Measurements from ENCODE around the gene WDFY4.

The WDFY4 gene

GRCh38 chr10:48731141-48731540 is 46.5 kb downstream of the WDFY4 start:
- TF ChIP-seq, protein P1, sequence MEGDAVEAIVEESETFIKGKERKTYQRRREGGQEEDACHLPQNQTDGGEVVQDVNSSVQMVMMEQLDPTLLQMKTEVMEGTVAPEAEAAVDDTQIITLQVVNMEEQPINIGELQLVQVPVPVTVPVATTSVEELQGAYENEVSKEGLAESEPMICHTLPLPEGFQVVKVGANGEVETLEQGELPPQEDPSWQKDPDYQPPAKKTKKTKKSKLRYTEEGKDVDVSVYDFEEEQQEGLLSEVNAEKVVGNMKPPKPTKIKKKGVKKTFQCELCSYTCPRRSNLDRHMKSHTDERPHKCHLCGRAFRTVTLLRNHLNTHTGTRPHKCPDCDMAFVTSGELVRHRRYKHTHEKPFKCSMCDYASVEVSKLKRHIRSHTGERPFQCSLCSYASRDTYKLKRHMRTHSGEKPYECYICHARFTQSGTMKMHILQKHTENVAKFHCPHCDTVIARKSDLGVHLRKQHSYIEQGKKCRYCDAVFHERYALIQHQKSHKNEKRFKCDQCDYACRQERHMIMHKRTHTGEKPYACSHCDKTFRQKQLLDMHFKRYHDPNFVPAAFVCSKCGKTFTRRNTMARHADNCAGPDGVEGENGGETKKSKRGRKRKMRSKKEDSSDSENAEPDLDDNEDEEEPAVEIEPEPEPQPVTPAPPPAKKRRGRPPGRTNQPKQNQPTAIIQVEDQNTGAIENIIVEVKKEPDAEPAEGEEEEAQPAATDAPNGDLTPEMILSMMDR (IDR thresholded peaks at IDR 0.05; ENCODE audit: low read depth, low read length), result no peak
- Histone ChIP-seq H3K4me1 (no peaks in the 10 kb centered on the region), H3K9me3 (no peaks in the 10 kb centered on the region), H3K4me3 (ENCODE audit: low read depth, low read length) (no peak overlapping the region), H3K36me3 (no peaks in the 10 kb centered on the region), H3K27me3 (peaks cover 2% of the 10 kb centered on the region; the same call in 1 of the 2 replicates)
- DNase-seq, result no peak

- DNase-seq, result no peak
- Histone ChIP-seq H3K4me3 (ENCODE audit: low read depth, low read length) (no peak overlapping the region), H3K9me3 (no peaks in the 10 kb centered on the region; the same call in 1 of the 2 replicates), H3K36me3 (no peaks in the 10 kb centered on the region), H3K27me3 (peaks cover 4% of the 10 kb centered on the region), H3K4me1 (no peaks in the 10 kb centered on the region)
- TF ChIP-seq, protein P1 (IDR thresholded peaks at IDR 0.05; ENCODE audit: low read depth, low read length), result no peak
Measured at GRCh38 chr10:48731654-48732053, 47.0 kb downstream of the WDFY4 start.

GRCh38 chr10:48733329-48733728 is 48.7 kb downstream of the WDFY4 start:
- no peaks in the 10 kb centered on the region; the same call in 1 of the 2 replicates for H3K9me3 ChIP-seq
- DNase-seq, result no peak
- no peaks in the 10 kb centered on the region; the same call in 1 of the 2 replicates for H3K4me1 ChIP-seq
- peaks cover 7% of the 10 kb centered on the region for H3K27me3 ChIP-seq
- H3K36me3 ChIP-seq, result no peaks in the 10 kb centered on the region
- TF ChIP-seq, protein P1 (IDR thresholded peaks at IDR 0.05; ENCODE audit: low read depth, low read length), result no peak
- no peak overlapping the region for H3K4me3 ChIP-seq (ENCODE audit: low read depth, low read length)

DNA sequence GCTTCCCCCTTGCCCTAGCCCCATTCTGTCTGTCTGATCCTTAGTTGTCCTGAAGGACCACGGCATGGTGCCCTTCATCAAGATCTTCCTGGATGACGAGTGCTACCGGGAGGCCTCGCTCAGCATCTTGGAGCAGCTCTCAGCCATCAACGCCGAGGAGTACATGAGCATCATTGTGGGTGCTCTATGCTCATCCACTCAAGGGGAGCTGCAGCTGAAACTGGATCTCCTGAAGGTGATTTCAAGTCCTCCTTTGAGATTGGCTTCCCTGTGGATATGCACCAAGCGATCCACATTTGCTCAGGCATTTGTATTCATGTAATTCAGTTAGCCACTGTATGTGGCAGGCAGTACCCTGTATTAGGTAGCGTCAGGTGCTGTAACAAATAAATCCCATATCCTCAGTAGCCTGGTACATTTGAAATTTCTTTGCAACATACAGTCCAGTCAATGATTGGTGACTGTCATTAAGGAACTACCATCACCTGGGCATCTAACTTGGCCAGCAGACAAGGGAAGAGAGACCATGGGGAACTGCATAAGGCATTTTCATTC is 51.2 kb downstream of the WDFY4 start:
- no peak for DNase-seq
- Histone ChIP-seq H3K4me1 (peaks cover 4% of the 10 kb centered on the region), H3K27me3 (peaks cover 5% of the 10 kb centered on the region; the same call in 1 of the 2 replicates), H3K9me3 (no peaks in the 10 kb centered on the region; the same call in 1 of the 2 replicates), H3K4me3 (ENCODE audit: low read depth, low read length) (no peak overlapping the region), H3K36me3 (no peaks in the 10 kb centered on the region)
- TF ChIP-seq, protein P1 (IDR thresholded peaks at IDR 0.05; ENCODE audit: low read depth, low read length), result no peak

DNA sequence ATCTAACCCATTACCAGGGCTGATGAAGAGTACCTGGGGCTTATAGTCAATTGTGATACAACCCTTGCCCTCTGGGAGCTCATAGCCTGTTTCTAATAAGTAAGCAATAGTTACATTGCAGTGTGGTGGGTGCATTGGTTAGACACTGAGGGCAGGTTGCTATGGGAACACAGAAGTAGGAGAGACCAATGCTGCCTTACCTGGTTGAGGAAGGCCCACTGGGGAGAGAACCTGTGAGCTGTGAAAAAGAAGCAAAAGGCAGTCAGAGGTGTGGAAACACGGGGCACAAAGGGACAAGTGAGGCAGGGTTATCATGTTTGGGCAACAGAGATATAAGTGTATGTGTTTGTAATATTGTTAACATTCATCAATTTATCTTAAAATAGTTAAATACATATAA is 51.9 kb downstream of the WDFY4 start:
- Histone ChIP-seq H3K4me3 (ENCODE audit: low read depth, low read length) (no peak overlapping the region), H3K9me3 (no peaks in the 10 kb centered on the region; the same call in 1 of the 2 replicates), H3K27me3 (peaks cover 5% of the 10 kb centered on the region; the same call in 1 of the 2 replicates), H3K4me1 (peaks cover 4% of the 10 kb centered on the region), H3K36me3 (no peaks in the 10 kb centered on the region)
- TF ChIP-seq, protein P1 (IDR thresholded peaks at IDR 0.05; ENCODE audit: low read depth, low read length), result no peak
- DNase-seq, result no peak

DNA sequence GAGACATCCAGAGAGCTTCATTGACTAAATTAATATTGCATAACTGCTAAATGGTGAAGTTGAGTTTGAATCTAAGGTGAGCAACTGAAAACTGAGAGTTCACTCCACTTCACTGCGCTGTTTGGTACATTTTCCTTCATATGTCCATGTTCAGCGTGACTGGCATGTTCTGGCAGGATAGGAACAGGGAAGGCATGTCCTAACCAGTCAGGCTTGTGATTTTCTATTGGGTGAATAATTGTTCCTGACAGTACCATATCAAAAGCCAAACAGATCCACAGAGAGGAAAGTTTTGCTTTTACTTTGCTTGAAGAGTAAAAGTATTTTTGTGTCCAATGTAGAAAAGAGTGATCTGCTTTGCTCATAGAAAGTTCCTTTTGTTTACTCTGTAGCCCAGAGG is 53.2 kb downstream of the WDFY4 start:
- peaks cover 5% of the 10 kb centered on the region; the same call in 1 of the 2 replicates for H3K27me3 ChIP-seq
- H3K4me1 ChIP-seq, result peaks cover 4% of the 10 kb centered on the region
- no peaks in the 10 kb centered on the region; the same call in 1 of the 2 replicates for H3K9me3 ChIP-seq
- DNase-seq, result no peak
- no peak overlapping the region for H3K4me3 ChIP-seq (ENCODE audit: low read depth, low read length)
- no peaks in the 10 kb centered on the region for H3K36me3 ChIP-seq
- TF ChIP-seq, protein P1 (IDR thresholded peaks at IDR 0.05; ENCODE audit: low read depth, low read length), result no peak
